SK-N-DZ (cell line): ENCODE data around the gene NHSL1. TPM values are rescaled to one million over a fixed set of nuclear protein-coding genes. Genes with fewer than 3 reads are reported as not detected.

Experiments
- DNase-seq: peaks from one replicate; pipeline ENCODE4 v3.0.0-alpha.2; 2015; ENCODE audit warnings: low spot score
- polyA plus RNA-seq, 2 experiments: library from polyadenylated mRNA; depleted of rRNA; stranded (reverse); fragments of >200 nt; gene quantifications; 2 replicates each; pipeline ENCODE4 v1.2.3, GENCODE V29; 2014

NHSL1 gene
- polyA plus RNA-seq (2014; cell fraction: cytosol; rRNA removed) = 0.08 and 0.12 TPM in 2 replicates
- polyA plus RNA-seq (2014; cell fraction: nucleus; rRNA removed) = 0.05 TPM in 1 of 2 replicates, not detected in the other

GRCh38 chr6:138499303-138500018 is at the start of gene NHSL1:
TSS of gene NHSL1 (minus strand) at chr6:138499494. CDS start at chr6:138499290, 204 bp downstream.
- DNase-seq = no peak

- no peak for DNase-seq
These were observed 47.5 kb upstream of the NHSL1 start for GRCh38 chr6:138546733-138547185.

GRCh38 chr6:138545621-138545980 is 46.3 kb upstream of the NHSL1 start:
- no peak for DNase-seq

GRCh38 chr6:138544501-138544900 is 45.2 kb upstream of the NHSL1 start:
- no peak for DNase-seq

- no peak for DNase-seq
These were observed 44.4 kb upstream of the NHSL1 start for GRCh38 chr6:138543657-138544056.

- DNase-seq = no peak
These were observed 42.7 kb upstream of the NHSL1 start for GRCh38 chr6:138541823-138542481.

- DNase-seq = no peak
These were observed 41.2 kb upstream of the NHSL1 start for GRCh38 chr6:138540468-138540867.

- DNase-seq = no peak
These were observed 40.6 kb upstream of the NHSL1 start for GRCh38 chr6:138539876-138540275.

- DNase-seq = no peak
These were observed 39.2 kb upstream of the NHSL1 start for GRCh38 chr6:138538390-138539031.

- DNase-seq = no peak
These were observed 37.8 kb upstream of the NHSL1 start for GRCh38 chr6:138537106-138537505.

- no peak for DNase-seq
These were observed 36.6 kb upstream of the NHSL1 start for GRCh38 chr6:138535728-138536455.

- DNase-seq = no peak
These were observed 34.4 kb upstream of the NHSL1 start for GRCh38 chr6:138533667-138534066.

- DNase-seq = no peak
These were observed 32.1 kb upstream of the NHSL1 start for GRCh38 chr6:138531387-138531786.

- no peak for DNase-seq
These were observed 30.2 kb upstream of the NHSL1 start for GRCh38 chr6:138529478-138529877.

GRCh38 chr6:138528956-138529355 is 29.7 kb upstream of the NHSL1 start:
- no peak for DNase-seq

GRCh38 chr6:138528137-138528536 is 28.8 kb upstream of the NHSL1 start:
- no peak for DNase-seq

- DNase-seq = no peak
These were observed 28.3 kb upstream of the NHSL1 start for GRCh38 chr6:138527411-138528088.

- DNase-seq = no peak
These were observed 27.5 kb upstream of the NHSL1 start for GRCh38 chr6:138526822-138527235.

GRCh38 chr6:138525355-138525754 is 26.1 kb upstream of the NHSL1 start:
- no peak for DNase-seq

GRCh38 chr6:138524526-138524925 is 25.2 kb upstream of the NHSL1 start:
- DNase-seq = no peak
